Measurements from ENCODE around the gene LUC7L.

DNA sequence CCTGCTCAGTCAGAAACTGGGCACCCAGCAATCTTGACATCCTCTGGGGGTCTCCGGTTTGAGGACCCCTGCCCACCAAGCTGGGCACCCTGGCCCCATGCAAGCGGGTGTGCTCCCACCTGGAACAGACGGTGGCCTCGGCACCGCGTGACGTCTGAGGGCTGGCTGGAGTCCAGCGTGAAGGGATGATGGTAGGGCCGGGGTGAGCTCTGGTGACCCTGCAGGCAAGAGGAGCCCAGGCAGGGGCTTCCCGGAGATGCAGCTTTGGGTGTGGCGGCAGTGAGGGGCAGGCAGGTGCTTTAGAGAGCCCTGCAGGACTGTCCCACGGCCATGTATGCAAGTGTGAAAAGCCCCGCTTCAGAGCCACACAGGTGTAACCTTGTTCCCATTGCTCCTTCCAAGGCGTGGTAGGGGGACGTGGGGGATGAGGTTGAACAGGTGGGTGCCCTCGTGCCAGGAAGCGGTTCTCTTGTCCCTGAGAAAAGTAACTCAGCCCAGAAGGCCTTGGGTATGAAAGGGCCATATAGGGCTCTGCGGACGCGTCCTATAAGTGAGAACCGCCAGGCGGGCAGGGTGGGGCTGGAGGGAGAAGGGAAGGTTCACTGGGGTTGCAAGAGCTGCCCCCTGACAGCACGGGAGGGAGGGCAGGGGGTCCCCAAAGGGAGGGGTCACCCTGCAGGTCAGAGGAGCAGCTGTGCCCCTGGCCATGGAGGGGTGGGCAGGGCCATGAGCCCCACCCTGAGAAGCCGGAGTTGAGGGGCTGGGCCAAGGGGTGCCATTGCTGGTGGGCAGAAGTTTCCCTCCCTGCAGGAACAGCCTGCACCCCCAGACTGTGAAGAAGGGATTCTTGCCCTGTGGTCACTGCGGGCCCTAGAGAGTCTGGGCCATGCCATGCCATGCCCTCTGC, 37.3 kb upstream of the LUC7L start:
- TF ChIP-seq, protein P1, sequence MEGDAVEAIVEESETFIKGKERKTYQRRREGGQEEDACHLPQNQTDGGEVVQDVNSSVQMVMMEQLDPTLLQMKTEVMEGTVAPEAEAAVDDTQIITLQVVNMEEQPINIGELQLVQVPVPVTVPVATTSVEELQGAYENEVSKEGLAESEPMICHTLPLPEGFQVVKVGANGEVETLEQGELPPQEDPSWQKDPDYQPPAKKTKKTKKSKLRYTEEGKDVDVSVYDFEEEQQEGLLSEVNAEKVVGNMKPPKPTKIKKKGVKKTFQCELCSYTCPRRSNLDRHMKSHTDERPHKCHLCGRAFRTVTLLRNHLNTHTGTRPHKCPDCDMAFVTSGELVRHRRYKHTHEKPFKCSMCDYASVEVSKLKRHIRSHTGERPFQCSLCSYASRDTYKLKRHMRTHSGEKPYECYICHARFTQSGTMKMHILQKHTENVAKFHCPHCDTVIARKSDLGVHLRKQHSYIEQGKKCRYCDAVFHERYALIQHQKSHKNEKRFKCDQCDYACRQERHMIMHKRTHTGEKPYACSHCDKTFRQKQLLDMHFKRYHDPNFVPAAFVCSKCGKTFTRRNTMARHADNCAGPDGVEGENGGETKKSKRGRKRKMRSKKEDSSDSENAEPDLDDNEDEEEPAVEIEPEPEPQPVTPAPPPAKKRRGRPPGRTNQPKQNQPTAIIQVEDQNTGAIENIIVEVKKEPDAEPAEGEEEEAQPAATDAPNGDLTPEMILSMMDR (IDR thresholded peaks at IDR 0.05; ENCODE audit: low read length) = no peak
- no peak for TF ChIP-seq EZH2 (IDR thresholded peaks at IDR 0.05; ENCODE audit: borderline replicate concordance, low read length)

Measured in OCI-LY1 (cell line).